ENCODE results near the gene S100A5. TPM values are rescaled to one million over a fixed set of nuclear protein-coding genes. Genes with fewer than 3 reads are reported as not detected.
"Not testable (repeated sequence)": the region's sequence is repeated elsewhere in the genome, so short reads cannot be mapped to it uniquely, and the experiment has no call there.

Gene S100A5
- total RNA-seq, 4 donors from 2014 or later: not detected

GRCh38 chr1:153527683-153528040 lies 13.1 kb downstream of the S100A5 start:
- DNase-seq (ENCODE audit: low spot score): no peak
- TF ChIP-seq CTCF (IDR thresholded peaks at IDR 0.05): no peak
- ATAC-seq (ENCODE audit: low FRiP score): no peak

GRCh38 chr1:153527023-153527682 lies 13.6 kb downstream of the S100A5 start:
- no peak for TF ChIP-seq CTCF (IDR thresholded peaks at IDR 0.05)
- ATAC-seq (ENCODE audit: low FRiP score): no peak
- no peak for DNase-seq (ENCODE audit: low spot score)

- DNase-seq (ENCODE audit: low spot score) (no peak), ATAC-seq (ENCODE audit: low FRiP score) (no peak)
- TF ChIP-seq CTCF (IDR thresholded peaks at IDR 0.05): no peak
These were observed 14.6 kb downstream of the S100A5 start for GRCh38 chr1:153526132-153526543.

GRCh38 chr1:153525088-153525728 lies 15.5 kb downstream of the S100A5 start:
- DNase-seq (ENCODE audit: low spot score): no peak
- no peak for ATAC-seq (ENCODE audit: low FRiP score)
- no peak for TF ChIP-seq CTCF (IDR thresholded peaks at IDR 0.05)

GRCh38 chr1:153522353-153523048 lies 18.2 kb downstream of the S100A5 start:
- not testable (repeated sequence) for ATAC-seq (ENCODE audit: low FRiP score); DNase-seq (ENCODE audit: low spot score)

- ATAC-seq (ENCODE audit: low FRiP score); DNase-seq (ENCODE audit: low spot score): not testable (repeated sequence)
These were observed 18.9 kb downstream of the S100A5 start for GRCh38 chr1:153521808-153522207.

- ATAC-seq (ENCODE audit: low FRiP score) (no peak), DNase-seq (ENCODE audit: low spot score) (no peak)
- TF ChIP-seq CTCF (IDR thresholded peaks at IDR 0.05): no peak
These were observed 19.8 kb downstream of the S100A5 start for GRCh38 chr1:153520818-153521476.

- ATAC-seq (ENCODE audit: low FRiP score); DNase-seq (ENCODE audit: low spot score): not testable (repeated sequence)
These were observed 20.5 kb downstream of the S100A5 start for GRCh38 chr1:153520137-153520691.

Measured in omental fat pad (tissue), 4 donors.